H9 (cell line): ENCODE data around the gene OR8G5. TPM values are rescaled to one million over a fixed set of nuclear protein-coding genes. Genes with fewer than 3 reads are reported as not detected.

Source experiments
- DNase-seq: peaks from one replicate; pipeline ENCODE4 v3.0.0-alpha.2; 2017
- H2AFZ ChIP-seq: one replicate; pipeline ENCODE4 v1.6.1; 2013; ENCODE audit warnings: mild to moderate bottlenecking, low read length, control low read depth, moderate library complexity
- H2AK5ac ChIP-seq: 2 replicates; pipeline ENCODE4 v1.6.1; 2013; ENCODE audit warnings: low read length, control low read depth, mixed read lengths; ENCODE audit not compliant: insufficient read length
- H2BK120ac ChIP-seq: one replicate; pipeline ENCODE4 v1.6.1; 2013; ENCODE audit warnings: low read depth, mild to moderate bottlenecking, low read length, control low read depth, inconsistent platforms; ENCODE audit not compliant: poor library complexity, severe bottlenecking
- H2BK12ac ChIP-seq: 2 replicates; pipeline ENCODE4 v1.6.1; 2013; ENCODE audit warnings: low read length, control low read depth, mixed read lengths, low read depth; ENCODE audit not compliant: insufficient read length
- H2BK15ac ChIP-seq: 2 replicates; pipeline ENCODE4 v1.6.1; 2013; ENCODE audit warnings: low read depth, low read length, control low read depth
- H2BK20ac ChIP-seq: one replicate; pipeline ENCODE4 v1.6.1; 2013; ENCODE audit warnings: low read depth, mild to moderate bottlenecking, low read length, control low read depth, inconsistent platforms; ENCODE audit not compliant: poor library complexity, severe bottlenecking
- H2BK5ac ChIP-seq: 2 replicates; pipeline ENCODE4 v1.6.1; 2013; ENCODE audit warnings: low read length, control low read depth, mixed read lengths; ENCODE audit not compliant: insufficient read length
- H3K14ac ChIP-seq: 2 replicates; pipeline ENCODE4 v1.6.1; 2013; ENCODE audit warnings: low read length, control low read depth; ENCODE audit not compliant: insufficient read depth
- H3K18ac ChIP-seq: 2 replicates; pipeline ENCODE4 v1.6.1; 2013; ENCODE audit warnings: low read depth, mild to moderate bottlenecking, mixed read lengths, low read length, control low read depth; ENCODE audit not compliant: insufficient read length
- H3K23ac ChIP-seq: 2 replicates; pipeline ENCODE4 v1.6.1; 2013; ENCODE audit warnings: low read length, control low read depth, mixed read lengths, low read depth; ENCODE audit not compliant: insufficient read length
- H3K23me2 ChIP-seq: 2 replicates; pipeline ENCODE4 v1.6.1; 2013; ENCODE audit warnings: low read depth, mild to moderate bottlenecking, mixed read lengths, low read length, control low read depth; ENCODE audit not compliant: insufficient read length, poor library complexity, severe bottlenecking
- H3K27ac ChIP-seq: 2 replicates; pipeline ENCODE4 v1.5.1; 2013; ENCODE audit warnings: low read length, control low read depth, mixed read lengths, low read depth; ENCODE audit not compliant: insufficient read length
- H3K27me3 ChIP-seq: 2 replicates; pipeline ENCODE4 v1.6.1; 2013; ENCODE audit warnings: low read length, control low read depth, inconsistent platforms; ENCODE audit not compliant: insufficient read depth
- H3K4ac ChIP-seq: 2 replicates; pipeline ENCODE4 v1.6.1; 2013; ENCODE audit warnings: low read depth, mild to moderate bottlenecking, control low read depth, inconsistent platforms, low read length, moderate library complexity
- H3K4me1 ChIP-seq: 2 replicates; pipeline ENCODE4 v1.6.1; 2013; ENCODE audit warnings: low read length, control low read depth, inconsistent platforms; ENCODE audit not compliant: insufficient read depth
- H3K4me2 ChIP-seq: 2 replicates; pipeline ENCODE4 v1.6.1; 2013; ENCODE audit warnings: low read length, control low read depth, mixed read lengths; ENCODE audit not compliant: insufficient read length, insufficient read depth
- H3K56ac ChIP-seq: 2 replicates; pipeline ENCODE4 v1.6.1; 2013; ENCODE audit warnings: low read depth, mild to moderate bottlenecking, mixed read lengths, low read length, control low read depth; ENCODE audit not compliant: insufficient read length
- H3K79me1 ChIP-seq: 2 replicates; pipeline ENCODE4 v1.6.1; 2013; ENCODE audit warnings: low read depth, mild to moderate bottlenecking, moderate library complexity, low read length, control low read depth, inconsistent platforms; ENCODE audit not compliant: insufficient read depth, poor library complexity, severe bottlenecking
- H3K79me2 ChIP-seq: 2 replicates; pipeline ENCODE4 v1.6.1; 2013; ENCODE audit warnings: low read length, control low read depth, inconsistent platforms; ENCODE audit not compliant: insufficient read depth
- H3K9ac ChIP-seq: 2 replicates; pipeline ENCODE4 v1.6.1; 2013; ENCODE audit warnings: low read length, control low read depth, mixed read lengths; ENCODE audit not compliant: insufficient read length; ENCODE audit errors: extremely low read depth
- H3K9me3 ChIP-seq: one replicate; pipeline ENCODE4 v1.6.1; 2013; ENCODE audit warnings: low read depth, low read length, inconsistent platforms; ENCODE audit not compliant: control insufficient read depth
- H3T11ph ChIP-seq: one replicate; pipeline ENCODE4 v1.6.1; 2013; ENCODE audit warnings: mild to moderate bottlenecking, low read length, control low read depth, inconsistent platforms
- H4K20me1 ChIP-seq: one replicate; pipeline ENCODE4 v1.6.1; 2013; ENCODE audit not compliant: control insufficient read depth, insufficient read length, insufficient read depth
- H4K5ac ChIP-seq: 2 replicates; pipeline ENCODE4 v1.6.1; 2013; ENCODE audit warnings: low read depth, mild to moderate bottlenecking, mixed read lengths, low read length, control low read depth; ENCODE audit not compliant: insufficient read length
- H4K8ac ChIP-seq: replicated peaks from 2 replicates; pipeline ENCODE4 v1.6.1; 2013; ENCODE audit warnings: low read length, control low read depth, mixed read lengths, low read depth; ENCODE audit not compliant: insufficient read length
- H4K91ac ChIP-seq: 2 replicates; pipeline ENCODE4 v1.6.1; 2013; ENCODE audit warnings: low read depth, mild to moderate bottlenecking, moderate library complexity, mixed read lengths, low read length, control low read depth; ENCODE audit not compliant: insufficient read length
- H3K27ac Mint-ChIP-seq, 3 experiments: 2 replicates in 2 of 3; 3 replicates in 1 of 3; pipeline ENCODE4 v1.8.0; 2020 to 2021; ENCODE audit warnings: mixed read lengths in 3 of 3, mild to moderate bottlenecking in 1 of 3, moderate library complexity in 1 of 3
- H3K27me3 Mint-ChIP-seq: 2 replicates; pipeline ENCODE4 v1.8.0; 2021; ENCODE audit warnings: low read depth, mild to moderate bottlenecking, moderate library complexity, mixed read lengths
- H3K36me3 Mint-ChIP-seq, 3 experiments: 2 replicates in 2 of 3; 3 replicates in 1 of 3; pipeline ENCODE4 v1.8.0; 2020 to 2021; ENCODE audit warnings: low read depth in 3 of 3, mixed read lengths in 3 of 3; ENCODE audit not compliant: insufficient read depth in 1 of 3
- H3K4me1 Mint-ChIP-seq, 2 experiments: 2 replicates each; pipeline ENCODE4 v1.8.0; 2020; ENCODE audit warnings: mixed read lengths in 2 of 2
- H3K4me3 Mint-ChIP-seq, 2 experiments: 2 replicates in 1 of 2; 3 replicates in 1 of 2; pipeline ENCODE4 v1.8.0; 2020 to 2021; ENCODE audit warnings: mild to moderate bottlenecking in 2 of 2, mixed read lengths in 2 of 2, moderate library complexity in 1 of 2
- H3K9me3 Mint-ChIP-seq, 2 experiments: 2 replicates in 1 of 2; 3 replicates in 1 of 2; pipeline ENCODE4 v1.8.0; 2020; ENCODE audit warnings: mild to moderate bottlenecking in 2 of 2, mixed read lengths in 2 of 2, moderate library complexity in 1 of 2
- WGBS: extraction: QIAGEN DNeasy Blood & Tissue Kit; methylation state at CpG from one replicate; pipeline ENCODE4 v1.1.7; 2013; ENCODE audit warnings: missing lambda C conversion rate, low lambda C conversion rate, mixed read lengths; ENCODE audit not compliant: insufficient read length; ENCODE audit errors: extremely low coverage; 5-methylcytosine and 5-hydroxymethylcytosine counted together
- total RNA-seq: library from RNA; stranded (reverse); gene quantifications from 2 replicates; pipeline ENCODE4 v1.2.1, GENCODE V29; 2021
- TF ChIP-seq, protein P1 (sequence below): fragments of 200-600 bp; sonication (generic); conservative IDR thresholded peaks from 3 replicates; pipeline ENCODE4 v1.8.0; 2021; ENCODE audit warnings: antibody characterized with exemption, mild to moderate bottlenecking

Gene OR8G5
- total RNA-seq, 1 experiment from 2014 or later = not detected

DNA sequence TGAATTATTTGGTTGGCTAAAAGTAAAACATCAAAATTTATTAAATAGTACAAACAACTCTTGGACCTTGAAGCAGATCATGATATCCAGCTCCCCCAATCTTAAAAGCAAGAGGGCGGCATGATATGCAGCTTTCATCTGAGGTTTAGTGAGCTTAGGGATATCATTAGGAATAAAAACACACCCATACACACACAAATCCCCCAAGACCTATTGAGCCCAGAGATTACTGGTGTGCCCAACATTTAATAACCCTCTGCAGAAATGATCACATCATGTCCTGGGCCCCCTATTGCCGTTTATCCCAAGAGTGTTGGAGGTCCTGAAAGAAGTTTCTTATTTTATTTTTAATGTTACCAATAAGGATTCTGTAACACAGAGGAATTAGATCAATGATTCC lies 57.7 kb downstream of the OR8G5 start, which contains the start of gene OR8D1:
OR8D1 (minus strand) TSS at position 101 of the 400 bp plus-strand sequence. CDS start 3,183 bp downstream, outside the sequence.
- no peak within 1 kb of the TSS for H3K14ac ChIP-seq
- Mint-ChIP-seq H3K4me1 (no peaks in the 10 kb centered on the region), H3K36me3 (no peaks in the 10 kb centered on the region), H3K9me3 (no peaks in the 10 kb centered on the region), H3K27me3 (peaks cover 3% of the 10 kb centered on the region), H3K27ac (peak within 1 kb of the TSS in 1 of 3 experiments; percentile 70; a peak in 1 of 7 replicates), H3K4me3 (no peak within 1 kb of the TSS)
- H4K91ac ChIP-seq = no peak within 1 kb of the TSS
- H2BK5ac ChIP-seq = no peak within 1 kb of the TSS
- no peaks in the 10 kb centered on the region for H3K4me1 ChIP-seq
- no peaks in the 10 kb centered on the region for H3K27me3 ChIP-seq
- H3K4ac ChIP-seq = no peak within 1 kb of the TSS
- no peak within 1 kb of the TSS for H2BK120ac ChIP-seq
- no peak within 1 kb of the TSS for H2BK12ac ChIP-seq
- H3K9ac ChIP-seq = no peak within 1 kb of the TSS
- no peaks in the 10 kb centered on the region for H3K23me2 ChIP-seq
- DNase-seq = no peak
- no peak within 1 kb of the TSS for H3K27ac ChIP-seq
- no peak within 1 kb of the TSS for H2AK5ac ChIP-seq
- H2BK15ac ChIP-seq = no peak within 1 kb of the TSS
- TF ChIP-seq, protein P1, sequence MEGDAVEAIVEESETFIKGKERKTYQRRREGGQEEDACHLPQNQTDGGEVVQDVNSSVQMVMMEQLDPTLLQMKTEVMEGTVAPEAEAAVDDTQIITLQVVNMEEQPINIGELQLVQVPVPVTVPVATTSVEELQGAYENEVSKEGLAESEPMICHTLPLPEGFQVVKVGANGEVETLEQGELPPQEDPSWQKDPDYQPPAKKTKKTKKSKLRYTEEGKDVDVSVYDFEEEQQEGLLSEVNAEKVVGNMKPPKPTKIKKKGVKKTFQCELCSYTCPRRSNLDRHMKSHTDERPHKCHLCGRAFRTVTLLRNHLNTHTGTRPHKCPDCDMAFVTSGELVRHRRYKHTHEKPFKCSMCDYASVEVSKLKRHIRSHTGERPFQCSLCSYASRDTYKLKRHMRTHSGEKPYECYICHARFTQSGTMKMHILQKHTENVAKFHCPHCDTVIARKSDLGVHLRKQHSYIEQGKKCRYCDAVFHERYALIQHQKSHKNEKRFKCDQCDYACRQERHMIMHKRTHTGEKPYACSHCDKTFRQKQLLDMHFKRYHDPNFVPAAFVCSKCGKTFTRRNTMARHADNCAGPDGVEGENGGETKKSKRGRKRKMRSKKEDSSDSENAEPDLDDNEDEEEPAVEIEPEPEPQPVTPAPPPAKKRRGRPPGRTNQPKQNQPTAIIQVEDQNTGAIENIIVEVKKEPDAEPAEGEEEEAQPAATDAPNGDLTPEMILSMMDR = no peak
- no peaks in the 10 kb centered on the region for H4K20me1 ChIP-seq
- H2AFZ ChIP-seq = no peak within 1 kb of the TSS
- H4K5ac ChIP-seq = no peak within 1 kb of the TSS
- H2BK20ac ChIP-seq = no peak within 1 kb of the TSS
- no peak within 1 kb of the TSS for H3T11ph ChIP-seq
- H3K56ac ChIP-seq = no peak within 1 kb of the TSS
- no peak within 1 kb of the TSS for H3K4me2 ChIP-seq
- H3K23ac ChIP-seq = no peak within 1 kb of the TSS
- no peaks in the 10 kb centered on the region for H3K9me3 ChIP-seq
- no peaks in the 10 kb centered on the region for H3K79me1 ChIP-seq
- no peak within 1 kb of the TSS for H3K18ac ChIP-seq
- no peaks in the 10 kb centered on the region for H3K79me2 ChIP-seq
- no CpG with 5 or more reads among the region's 2 CpGs for WGBS
- H4K8ac ChIP-seq = no peak within 1 kb of the TSS
